Mucosa of stomach (tissue), 1 donor: ENCODE results near the gene RNF180.
A peak's percentile ranks its signal among the peaks of the same experiment; 100 is the strongest.

Experiments
- H3K27me3 ChIP-seq: one replicate; pipeline ENCODE4 v1.7.0; 2013; ENCODE audit warnings: mild to moderate bottlenecking, low read length; ENCODE audit not compliant: control insufficient read depth, insufficient read depth
- H3K36me3 ChIP-seq: one replicate; pipeline ENCODE4 v1.7.0; 2013; ENCODE audit warnings: low read length; ENCODE audit not compliant: control insufficient read depth, insufficient read depth
- H3K4me1 ChIP-seq: one replicate; pipeline ENCODE4 v1.7.0; 2013; ENCODE audit warnings: mild to moderate bottlenecking, low read length; ENCODE audit not compliant: control insufficient read depth, insufficient read depth
- H3K4me3 ChIP-seq: one replicate; pipeline ENCODE4 v1.7.0; 2013; ENCODE audit warnings: low read length
- H3K9ac ChIP-seq: one replicate; pipeline ENCODE4 v1.7.0; 2013; ENCODE audit warnings: mild to moderate bottlenecking, low read length, moderate library complexity
- H3K9me3 ChIP-seq: one replicate; pipeline ENCODE4 v1.7.0; 2013; ENCODE audit warnings: mild to moderate bottlenecking, low read length, moderate library complexity; ENCODE audit not compliant: control insufficient read depth
- donor health status: Pancreatic carcinoma.

Gene RNF180

GRCh38 chr5:64158827-64159226, 6.8 kb upstream of the RNF180 start:
- Histone ChIP-seq H3K27me3 (peaks cover 4% of the 10 kb centered on the region), H3K9ac (no peak overlapping the region), H3K36me3 (no peaks in the 10 kb centered on the region), H3K4me1 (no peaks in the 10 kb centered on the region), H3K9me3 (no peaks in the 10 kb centered on the region), H3K4me3 (no peak overlapping the region)

- H3K9me3 ChIP-seq: no peaks in the 10 kb centered on the region
- no peaks in the 10 kb centered on the region for H3K4me1 ChIP-seq
- no peaks in the 10 kb centered on the region for H3K36me3 ChIP-seq
- H3K9ac ChIP-seq: no peak overlapping the region
- peaks cover 7% of the 10 kb centered on the region for H3K27me3 ChIP-seq
- H3K4me3 ChIP-seq: no peak overlapping the region
Measured at GRCh38 chr5:64160201-64160600, 5.4 kb upstream of the RNF180 start.

GRCh38 chr5:64161420-64161819, 4.2 kb upstream of the RNF180 start:
- Histone ChIP-seq H3K27me3 (peaks cover 19% of the 10 kb centered on the region), H3K36me3 (no peaks in the 10 kb centered on the region), H3K4me3 (no peak overlapping the region), H3K9me3 (no peaks in the 10 kb centered on the region), H3K4me1 (no peaks in the 10 kb centered on the region), H3K9ac (no peak overlapping the region)

- Histone ChIP-seq H3K9ac (no peak overlapping the region), H3K4me3 (no peak overlapping the region), H3K9me3 (no peaks in the 10 kb centered on the region), H3K27me3 (peaks cover 25% of the 10 kb centered on the region), H3K4me1 (no peaks in the 10 kb centered on the region), H3K36me3 (no peaks in the 10 kb centered on the region)
Measured at GRCh38 chr5:64163135-64163534, 2.5 kb upstream of the RNF180 start.

GRCh38 chr5:64163746-64164145, 1.9 kb upstream of the RNF180 start:
- H3K9ac ChIP-seq: no peak overlapping the region
- H3K36me3 ChIP-seq: no peaks in the 10 kb centered on the region
- no peak overlapping the region for H3K4me3 ChIP-seq
- no peaks in the 10 kb centered on the region for H3K9me3 ChIP-seq
- H3K27me3 ChIP-seq: peaks cover 25% of the 10 kb centered on the region
- no peaks in the 10 kb centered on the region for H3K4me1 ChIP-seq

- Histone ChIP-seq H3K4me1 (no peaks in the 10 kb centered on the region), H3K9ac (no peak overlapping the region), H3K4me3 (no peak overlapping the region), H3K9me3 (no peaks in the 10 kb centered on the region), H3K27me3 (peaks cover 25% of the 10 kb centered on the region), H3K36me3 (no peaks in the 10 kb centered on the region)
Measured at GRCh38 chr5:64164166-64164565, 1.5 kb upstream of the RNF180 start.

- H3K4me1 ChIP-seq: no peaks in the 10 kb centered on the region
- no peaks in the 10 kb centered on the region for H3K9me3 ChIP-seq
- H3K4me3 ChIP-seq: no peak overlapping the region
- H3K27me3 ChIP-seq: peaks cover 25% of the 10 kb centered on the region
- H3K36me3 ChIP-seq: no peaks in the 10 kb centered on the region
- H3K9ac ChIP-seq: peak overlapping the region; percentile 64
Measured at GRCh38 chr5:64165160-64165499, 513 bp upstream of the RNF180 start.

GRCh38 chr5:64166201-64166959, 737 bp downstream of the RNF180 start:
- Histone ChIP-seq H3K9me3 (no peaks in the 10 kb centered on the region), H3K9ac (peak overlapping the region; percentile 64), H3K36me3 (no peaks in the 10 kb centered on the region), H3K4me1 (no peaks in the 10 kb centered on the region), H3K4me3 (peak overlapping the region; percentile 67), H3K27me3 (peaks cover 25% of the 10 kb centered on the region)

GRCh38 chr5:64176301-64176700, 10.7 kb downstream of the RNF180 start:
- H3K27me3 ChIP-seq: no peaks in the 10 kb centered on the region
- no peak overlapping the region for H3K9ac ChIP-seq
- H3K9me3 ChIP-seq: no peaks in the 10 kb centered on the region
- H3K4me1 ChIP-seq: no peaks in the 10 kb centered on the region
- no peak overlapping the region for H3K4me3 ChIP-seq
- H3K36me3 ChIP-seq: no peaks in the 10 kb centered on the region

GRCh38 chr5:64180661-64181343, 15.2 kb downstream of the RNF180 start:
- Histone ChIP-seq H3K36me3 (no peaks in the 10 kb centered on the region), H3K9ac (no peak overlapping the region), H3K9me3 (no peaks in the 10 kb centered on the region), H3K4me1 (no peaks in the 10 kb centered on the region), H3K4me3 (no peak overlapping the region), H3K27me3 (no peaks in the 10 kb centered on the region)

- Histone ChIP-seq H3K4me1 (no peaks in the 10 kb centered on the region), H3K27me3 (no peaks in the 10 kb centered on the region), H3K4me3 (no peak overlapping the region), H3K9me3 (no peaks in the 10 kb centered on the region), H3K9ac (no peak overlapping the region), H3K36me3 (no peaks in the 10 kb centered on the region)
Measured at GRCh38 chr5:64181440-64181839, 15.8 kb downstream of the RNF180 start.

GRCh38 chr5:64183956-64184355, 18.3 kb downstream of the RNF180 start:
- H3K27me3 ChIP-seq: no peaks in the 10 kb centered on the region
- H3K4me3 ChIP-seq: no peak overlapping the region
- no peaks in the 10 kb centered on the region for H3K9me3 ChIP-seq
- no peaks in the 10 kb centered on the region for H3K36me3 ChIP-seq
- no peaks in the 10 kb centered on the region for H3K4me1 ChIP-seq
- no peak overlapping the region for H3K9ac ChIP-seq
